GM21717 (cell line): ENCODE measurements around the gene KIF6.
"Not testable (repeated sequence)": the region's sequence is repeated elsewhere in the genome, so short reads cannot be mapped to it uniquely, and the experiment has no call there.

Source experiments
- ATAC-seq: cut with Tn5 transposase; IDR thresholded peaks from one replicate; pipeline ENCODE4 v1.9.1; 2021; ENCODE audit warnings: mild to moderate bottlenecking, moderate library complexity; ENCODE audit not compliant: unreplicated experiment

KIF6 gene

GRCh38 chr6:39707962-39708683 is 17.1 kb downstream of the KIF6 start:
- no peak for ATAC-seq

- ATAC-seq: no peak
Observed at GRCh38 chr6:39706819-39707335, 18.3 kb downstream of the KIF6 start.

GRCh38 chr6:39702265-39702664 is 22.9 kb downstream of the KIF6 start:
- ATAC-seq: no peak

GRCh38 chr6:39700362-39700761 is 24.8 kb downstream of the KIF6 start:
- ATAC-seq: no peak

- ATAC-seq: no peak
Observed at GRCh38 chr6:39698789-39699188, 26.4 kb downstream of the KIF6 start.

- ATAC-seq: no peak
Observed at GRCh38 chr6:39696986-39697788, 28.0 kb downstream of the KIF6 start.

GRCh38 chr6:39695447-39695846 is 29.8 kb downstream of the KIF6 start:
- no peak for ATAC-seq

GRCh38 chr6:39693206-39693605 is 32.0 kb downstream of the KIF6 start:
- no peak for ATAC-seq

- no peak for ATAC-seq
Observed at GRCh38 chr6:39688494-39688893, 36.7 kb downstream of the KIF6 start.

GRCh38 chr6:39686976-39687375 is 38.2 kb downstream of the KIF6 start:
- no peak for ATAC-seq

- no peak for ATAC-seq
Observed at GRCh38 chr6:39685938-39686337, 39.3 kb downstream of the KIF6 start.

- no peak for ATAC-seq
Observed at GRCh38 chr6:39685489-39685826, 39.8 kb downstream of the KIF6 start.

- ATAC-seq: no peak
Observed at GRCh38 chr6:39684790-39685488, 40.3 kb downstream of the KIF6 start.

GRCh38 chr6:39681674-39682121 is 43.5 kb downstream of the KIF6 start:
- no peak for ATAC-seq

GRCh38 chr6:39678914-39679313 is 46.3 kb downstream of the KIF6 start:
- no peak for ATAC-seq

GRCh38 chr6:39677318-39677717 is 47.9 kb downstream of the KIF6 start:
- ATAC-seq: not testable (repeated sequence)

GRCh38 chr6:39670519-39670918 is 54.7 kb downstream of the KIF6 start:
- no peak for ATAC-seq

GRCh38 chr6:39669973-39670342 is 55.2 kb downstream of the KIF6 start:
- ATAC-seq: no peak

GRCh38 chr6:39669207-39669972 is 55.8 kb downstream of the KIF6 start:
- no peak for ATAC-seq

- ATAC-seq: no peak
Observed at GRCh38 chr6:39666706-39667489, 58.3 kb downstream of the KIF6 start.
